ENCODE data around the gene TSPYL2.

GRCh38 chrX:53133400-53133799, 51.2 kb downstream of the TSPYL2 start:
- TF ChIP-seq CTCF (IDR thresholded peaks at IDR 0.05) (no peak), POLR2A (IDR thresholded peaks at IDR 0.05) (no peak), POLR2AphosphoS5 (IDR thresholded peaks at IDR 0.05; ENCODE audit: insufficient read depth in 1 of 2, low read depth in 1 of 2) (no peak)
